ENCODE results near the gene TRABD2B. TPM values are rescaled to one million over a fixed set of nuclear protein-coding genes. Genes with fewer than 3 reads are reported as not detected.

TRABD2B gene
- total and polyA plus RNA-seq, 2 experiments from 2014 or later: 1.6 to 2.0 TPM

GRCh38 chr1:47881505-47882442 lies 115.4 kb downstream of the TRABD2B start:
- Mint-ChIP-seq H3K9me3 (no peaks in the 10 kb centered on the region), H3K27me3 (ENCODE audit: insufficient read depth, low read depth, poor library complexity) (no peaks in the 10 kb centered on the region), H3K4me3 (no peak overlapping the region), H3K36me3 (ENCODE audit: low read depth) (no peaks in the 10 kb centered on the region), H3K27ac (no peak overlapping the region), H3K4me1 (peaks cover 11% of the 10 kb centered on the region)
- Histone ChIP-seq H2AFZ (no peak overlapping the region), H3K79me2 (replicated peaks; ENCODE audit: insufficient read depth) (no peaks in the 10 kb centered on the region), H3K4me1 (ENCODE audit: insufficient read depth) (no peaks in the 10 kb centered on the region), H3F3A (replicated peaks; ENCODE audit: low read depth) (no peaks in the 10 kb centered on the region), H3K36me3 (ENCODE audit: insufficient read depth) (no peaks in the 10 kb centered on the region), H4K20me1 (replicated peaks; ENCODE audit: insufficient read depth) (peaks cover 5% of the 10 kb centered on the region; the same call in 1 of the 2 replicates), H3K27ac (ENCODE audit: low read depth) (no peak overlapping the region), H3K27me3 (ENCODE audit: insufficient read depth) (no peaks in the 10 kb centered on the region), H3K4me2 (no peak overlapping the region), H3K4me3 (no peak overlapping the region), H3K9me2 (ENCODE audit: insufficient read depth) (no peaks in the 10 kb centered on the region)
- DNase-seq (ENCODE audit: low spot score): no peak
- ATAC-seq: no peak
- TF ChIP-seq STAT1 (IDR thresholded peaks at IDR 0.05; ENCODE audit: unreplicated experiment) (no peak), ETS1 (IDR thresholded peaks at IDR 0.05) (no peak), EZH2 (IDR thresholded peaks at IDR 0.05; ENCODE audit: low read depth, unreplicated experiment) (no peak), POLR2AphosphoS5 (IDR thresholded peaks at IDR 0.05; ENCODE audit: low read depth) (no peak), CREB1 (CRISPR knock-in tag; IDR thresholded peaks at IDR 0.05; ENCODE audit: low read depth) (no peak), NANOG (IDR thresholded peaks at IDR 0.05; ENCODE audit: borderline replicate concordance) (no peak), ZNF114 (CRISPR knock-in tag; IDR thresholded peaks at IDR 0.05) (no peak), EZH2phosphoT487 (IDR thresholded peaks at IDR 0.05; ENCODE audit: unreplicated experiment) (no peak), JUNB (IDR thresholded peaks at IDR 0.05; ENCODE audit: unreplicated experiment) (no peak)
- TF ChIP-seq, protein P1, sequence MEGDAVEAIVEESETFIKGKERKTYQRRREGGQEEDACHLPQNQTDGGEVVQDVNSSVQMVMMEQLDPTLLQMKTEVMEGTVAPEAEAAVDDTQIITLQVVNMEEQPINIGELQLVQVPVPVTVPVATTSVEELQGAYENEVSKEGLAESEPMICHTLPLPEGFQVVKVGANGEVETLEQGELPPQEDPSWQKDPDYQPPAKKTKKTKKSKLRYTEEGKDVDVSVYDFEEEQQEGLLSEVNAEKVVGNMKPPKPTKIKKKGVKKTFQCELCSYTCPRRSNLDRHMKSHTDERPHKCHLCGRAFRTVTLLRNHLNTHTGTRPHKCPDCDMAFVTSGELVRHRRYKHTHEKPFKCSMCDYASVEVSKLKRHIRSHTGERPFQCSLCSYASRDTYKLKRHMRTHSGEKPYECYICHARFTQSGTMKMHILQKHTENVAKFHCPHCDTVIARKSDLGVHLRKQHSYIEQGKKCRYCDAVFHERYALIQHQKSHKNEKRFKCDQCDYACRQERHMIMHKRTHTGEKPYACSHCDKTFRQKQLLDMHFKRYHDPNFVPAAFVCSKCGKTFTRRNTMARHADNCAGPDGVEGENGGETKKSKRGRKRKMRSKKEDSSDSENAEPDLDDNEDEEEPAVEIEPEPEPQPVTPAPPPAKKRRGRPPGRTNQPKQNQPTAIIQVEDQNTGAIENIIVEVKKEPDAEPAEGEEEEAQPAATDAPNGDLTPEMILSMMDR (conservative IDR thresholded peaks at IDR 0.05; ENCODE audit: low read depth in 2 of 2): no peak
- TF ChIP-seq, protein P2, sequence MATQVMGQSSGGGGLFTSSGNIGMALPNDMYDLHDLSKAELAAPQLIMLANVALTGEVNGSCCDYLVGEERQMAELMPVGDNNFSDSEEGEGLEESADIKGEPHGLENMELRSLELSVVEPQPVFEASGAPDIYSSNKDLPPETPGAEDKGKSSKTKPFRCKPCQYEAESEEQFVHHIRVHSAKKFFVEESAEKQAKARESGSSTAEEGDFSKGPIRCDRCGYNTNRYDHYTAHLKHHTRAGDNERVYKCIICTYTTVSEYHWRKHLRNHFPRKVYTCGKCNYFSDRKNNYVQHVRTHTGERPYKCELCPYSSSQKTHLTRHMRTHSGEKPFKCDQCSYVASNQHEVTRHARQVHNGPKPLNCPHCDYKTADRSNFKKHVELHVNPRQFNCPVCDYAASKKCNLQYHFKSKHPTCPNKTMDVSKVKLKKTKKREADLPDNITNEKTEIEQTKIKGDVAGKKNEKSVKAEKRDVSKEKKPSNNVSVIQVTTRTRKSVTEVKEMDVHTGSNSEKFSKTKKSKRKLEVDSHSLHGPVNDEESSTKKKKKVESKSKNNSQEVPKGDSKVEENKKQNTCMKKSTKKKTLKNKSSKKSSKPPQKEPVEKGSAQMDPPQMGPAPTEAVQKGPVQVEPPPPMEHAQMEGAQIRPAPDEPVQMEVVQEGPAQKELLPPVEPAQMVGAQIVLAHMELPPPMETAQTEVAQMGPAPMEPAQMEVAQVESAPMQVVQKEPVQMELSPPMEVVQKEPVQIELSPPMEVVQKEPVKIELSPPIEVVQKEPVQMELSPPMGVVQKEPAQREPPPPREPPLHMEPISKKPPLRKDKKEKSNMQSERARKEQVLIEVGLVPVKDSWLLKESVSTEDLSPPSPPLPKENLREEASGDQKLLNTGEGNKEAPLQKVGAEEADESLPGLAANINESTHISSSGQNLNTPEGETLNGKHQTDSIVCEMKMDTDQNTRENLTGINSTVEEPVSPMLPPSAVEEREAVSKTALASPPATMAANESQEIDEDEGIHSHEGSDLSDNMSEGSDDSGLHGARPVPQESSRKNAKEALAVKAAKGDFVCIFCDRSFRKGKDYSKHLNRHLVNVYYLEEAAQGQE (IDR thresholded peaks at IDR 0.05; ENCODE audit: unreplicated experiment): no peak
- TF ChIP-seq, protein P3, sequence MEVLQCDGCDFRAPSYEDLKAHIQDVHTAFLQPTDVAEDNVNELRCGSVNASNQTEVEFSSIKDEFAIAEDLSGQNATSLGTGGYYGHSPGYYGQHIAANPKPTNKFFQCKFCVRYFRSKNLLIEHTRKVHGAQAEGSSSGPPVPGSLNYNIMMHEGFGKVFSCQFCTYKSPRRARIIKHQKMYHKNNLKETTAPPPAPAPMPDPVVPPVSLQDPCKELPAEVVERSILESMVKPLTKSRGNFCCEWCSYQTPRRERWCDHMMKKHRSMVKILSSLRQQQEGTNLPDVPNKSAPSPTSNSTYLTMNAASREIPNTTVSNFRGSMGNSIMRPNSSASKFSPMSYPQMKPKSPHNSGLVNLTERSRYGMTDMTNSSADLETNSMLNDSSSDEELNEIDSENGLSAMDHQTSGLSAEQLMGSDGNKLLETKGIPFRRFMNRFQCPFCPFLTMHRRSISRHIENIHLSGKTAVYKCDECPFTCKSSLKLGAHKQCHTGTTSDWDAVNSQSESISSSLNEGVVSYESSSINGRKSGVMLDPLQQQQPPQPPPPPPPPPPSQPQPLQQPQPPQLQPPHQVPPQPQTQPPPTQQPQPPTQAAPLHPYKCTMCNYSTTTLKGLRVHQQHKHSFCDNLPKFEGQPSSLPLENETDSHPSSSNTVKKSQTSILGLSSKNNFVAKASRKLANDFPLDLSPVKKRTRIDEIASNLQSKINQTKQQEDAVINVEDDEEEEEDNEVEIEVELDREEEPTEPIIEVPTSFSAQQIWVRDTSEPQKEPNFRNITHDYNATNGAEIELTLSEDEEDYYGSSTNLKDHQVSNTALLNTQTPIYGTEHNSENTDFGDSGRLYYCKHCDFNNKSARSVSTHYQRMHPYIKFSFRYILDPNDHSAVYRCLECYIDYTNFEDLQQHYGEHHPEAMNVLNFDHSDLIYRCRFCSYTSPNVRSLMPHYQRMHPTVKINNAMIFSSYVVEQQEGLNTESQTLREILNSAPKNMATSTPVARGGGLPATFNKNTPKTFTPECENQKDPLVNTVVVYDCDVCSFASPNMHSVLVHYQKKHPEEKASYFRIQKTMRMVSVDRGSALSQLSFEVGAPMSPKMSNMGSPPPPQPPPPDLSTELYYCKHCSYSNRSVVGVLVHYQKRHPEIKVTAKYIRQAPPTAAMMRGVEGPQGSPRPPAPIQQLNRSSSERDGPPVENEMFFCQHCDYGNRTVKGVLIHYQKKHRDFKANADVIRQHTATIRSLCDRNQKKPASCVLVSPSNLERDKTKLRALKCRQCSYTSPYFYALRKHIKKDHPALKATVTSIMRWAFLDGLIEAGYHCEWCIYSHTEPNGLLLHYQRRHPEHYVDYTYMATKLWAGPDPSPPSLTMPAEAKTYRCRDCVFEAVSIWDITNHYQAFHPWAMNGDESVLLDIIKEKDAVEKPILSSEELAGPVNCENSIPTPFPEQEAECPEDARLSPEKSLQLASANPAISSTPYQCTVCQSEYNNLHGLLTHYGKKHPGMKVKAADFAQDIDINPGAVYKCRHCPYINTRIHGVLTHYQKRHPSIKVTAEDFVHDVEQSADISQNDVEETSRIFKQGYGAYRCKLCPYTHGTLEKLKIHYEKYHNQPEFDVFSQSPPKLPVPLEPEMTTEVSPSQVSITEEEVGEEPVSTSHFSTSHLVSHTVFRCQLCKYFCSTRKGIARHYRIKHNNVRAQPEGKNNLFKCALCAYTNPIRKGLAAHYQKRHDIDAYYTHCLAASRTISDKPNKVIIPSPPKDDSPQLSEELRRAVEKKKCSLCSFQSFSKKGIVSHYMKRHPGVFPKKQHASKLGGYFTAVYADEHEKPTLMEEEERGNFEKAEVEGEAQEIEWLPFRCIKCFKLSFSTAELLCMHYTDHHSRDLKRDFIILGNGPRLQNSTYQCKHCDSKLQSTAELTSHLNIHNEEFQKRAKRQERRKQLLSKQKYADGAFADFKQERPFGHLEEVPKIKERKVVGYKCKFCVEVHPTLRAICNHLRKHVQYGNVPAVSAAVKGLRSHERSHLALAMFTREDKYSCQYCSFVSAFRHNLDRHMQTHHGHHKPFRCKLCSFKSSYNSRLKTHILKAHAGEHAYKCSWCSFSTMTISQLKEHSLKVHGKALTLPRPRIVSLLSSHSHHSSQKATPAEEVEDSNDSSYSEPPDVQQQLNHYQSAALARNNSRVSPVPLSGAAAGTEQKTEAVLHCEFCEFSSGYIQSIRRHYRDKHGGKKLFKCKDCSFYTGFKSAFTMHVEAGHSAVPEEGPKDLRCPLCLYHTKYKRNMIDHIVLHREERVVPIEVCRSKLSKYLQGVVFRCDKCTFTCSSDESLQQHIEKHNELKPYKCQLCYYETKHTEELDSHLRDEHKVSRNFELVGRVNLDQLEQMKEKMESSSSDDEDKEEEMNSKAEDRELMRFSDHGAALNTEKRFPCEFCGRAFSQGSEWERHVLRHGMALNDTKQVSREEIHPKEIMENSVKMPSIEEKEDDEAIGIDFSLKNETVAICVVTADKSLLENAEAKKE (CRISPR knock-in tag; IDR thresholded peaks at IDR 0.05): no peak
